Sigmoid colon (tissue), 4 donors: ENCODE measurements around the gene ADAT1.

Experiments
- CTCF ChIP-seq, 4 experiments: fragments of 450-650 bp in 3 of 4; fragments of 200-600 bp in 1 of 4; IDR thresholded peaks; one replicate each; pipeline ENCODE4 v1.5.1; 2016 to 2019; ENCODE audit warnings: antibody characterized with exemption in 4 of 4, mild to moderate bottlenecking in 3 of 4, moderate library complexity in 2 of 4
- POLR2A ChIP-seq, 2 donors: fragments of 450-650 bp; IDR thresholded peaks; one replicate each; pipeline ENCODE4 v1.6.1; 2016; ENCODE audit warnings: antibody characterized with exemption in 2 of 2, mild to moderate bottlenecking in 2 of 2, moderate library complexity in 2 of 2
- POLR2AphosphoS5 ChIP-seq, 4 donors: sonication (generic); formaldehyde crosslinking; IDR thresholded peaks; one replicate each; pipeline ENCODE4 v1.6.1; 2017; ENCODE audit warnings: antibody characterized with exemption in 4 of 4

DNA sequence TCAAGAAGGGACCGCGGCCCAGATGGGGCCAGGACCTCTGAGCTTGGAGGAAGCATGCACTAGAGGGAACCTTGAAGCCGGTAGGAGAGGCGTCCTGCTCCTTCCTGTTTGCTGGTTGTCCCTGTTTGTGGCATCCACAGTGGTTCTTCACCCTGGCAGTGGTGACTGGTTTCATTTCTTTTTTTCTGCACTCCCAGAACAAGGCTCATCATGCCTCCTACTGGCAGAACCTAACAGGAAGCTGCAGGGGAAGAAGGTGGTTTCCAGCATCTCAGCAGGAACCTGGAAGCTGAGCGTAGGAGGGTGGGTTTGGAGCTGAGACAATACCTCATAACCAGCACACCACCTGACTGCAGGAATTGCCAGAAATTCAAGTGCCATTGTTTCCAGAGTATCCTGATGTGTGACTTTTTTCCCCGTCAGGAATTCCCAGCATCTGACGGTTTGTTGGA lies 72.8 kb downstream of the ADAT1 start:
- TF ChIP-seq CTCF (IDR thresholded peaks at IDR 0.05) (peak in 1 of 4 experiments; percentile 24), POLR2AphosphoS5 (IDR thresholded peaks at IDR 0.05) (peak in 1 of 4 donors; percentile 32), POLR2A (IDR thresholded peaks at IDR 0.05) (no peak)
